ENCODE data around the gene EED.
"Not testable (repeated sequence)": the region's sequence is repeated elsewhere in the genome, so short reads cannot be mapped to it uniquely, and the experiment has no call there.

The EED gene

DNA sequence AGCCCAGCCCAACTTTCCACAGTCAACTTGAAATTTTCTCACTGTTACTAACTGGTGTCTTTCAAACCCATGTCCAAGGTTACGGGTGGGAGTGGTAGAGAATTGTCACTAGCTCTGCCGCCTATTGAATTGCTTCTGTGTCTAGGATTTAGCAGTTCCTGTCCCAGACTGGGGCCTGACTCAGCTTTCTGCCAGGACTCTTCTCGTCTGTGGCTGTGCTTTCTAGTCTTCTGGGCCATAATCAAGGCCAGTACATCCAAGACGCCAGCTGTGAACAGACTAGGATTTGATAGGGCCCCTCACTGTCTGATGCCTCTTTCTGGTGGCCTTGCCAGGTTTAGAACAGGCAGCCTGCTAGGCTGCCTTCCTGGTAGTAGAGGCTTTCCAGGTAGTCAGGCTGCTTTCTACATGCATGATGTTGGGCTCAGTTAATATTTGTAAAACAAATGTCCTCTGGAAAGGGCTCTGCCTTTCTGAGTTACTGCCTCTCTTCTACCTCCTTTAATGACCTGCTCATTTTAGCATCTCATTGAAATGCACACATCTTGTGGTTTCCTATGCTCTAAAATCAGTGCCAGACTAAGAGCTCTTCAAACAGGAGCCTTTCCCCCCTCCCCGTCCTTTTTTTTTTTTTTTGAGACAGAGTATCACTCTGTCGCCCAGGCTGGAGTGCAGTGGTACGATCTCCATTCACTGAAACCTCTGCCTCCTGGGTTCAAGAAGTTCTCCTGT lies 44.4 kb downstream of the EED start:
- TF ChIP-seq, protein P1, sequence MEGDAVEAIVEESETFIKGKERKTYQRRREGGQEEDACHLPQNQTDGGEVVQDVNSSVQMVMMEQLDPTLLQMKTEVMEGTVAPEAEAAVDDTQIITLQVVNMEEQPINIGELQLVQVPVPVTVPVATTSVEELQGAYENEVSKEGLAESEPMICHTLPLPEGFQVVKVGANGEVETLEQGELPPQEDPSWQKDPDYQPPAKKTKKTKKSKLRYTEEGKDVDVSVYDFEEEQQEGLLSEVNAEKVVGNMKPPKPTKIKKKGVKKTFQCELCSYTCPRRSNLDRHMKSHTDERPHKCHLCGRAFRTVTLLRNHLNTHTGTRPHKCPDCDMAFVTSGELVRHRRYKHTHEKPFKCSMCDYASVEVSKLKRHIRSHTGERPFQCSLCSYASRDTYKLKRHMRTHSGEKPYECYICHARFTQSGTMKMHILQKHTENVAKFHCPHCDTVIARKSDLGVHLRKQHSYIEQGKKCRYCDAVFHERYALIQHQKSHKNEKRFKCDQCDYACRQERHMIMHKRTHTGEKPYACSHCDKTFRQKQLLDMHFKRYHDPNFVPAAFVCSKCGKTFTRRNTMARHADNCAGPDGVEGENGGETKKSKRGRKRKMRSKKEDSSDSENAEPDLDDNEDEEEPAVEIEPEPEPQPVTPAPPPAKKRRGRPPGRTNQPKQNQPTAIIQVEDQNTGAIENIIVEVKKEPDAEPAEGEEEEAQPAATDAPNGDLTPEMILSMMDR (IDR thresholded peaks at IDR 0.05), result no peak
- peaks cover 11% of the 10 kb centered on the region for H3K36me3 ChIP-seq
- H3K4me1 ChIP-seq (ENCODE audit: control insufficient read depth in 1 of 2, insufficient read depth in 1 of 2, low read depth in 1 of 2, low read length in 1 of 2), result no peaks in the 10 kb centered on the region
- H3K27ac ChIP-seq, result no peak overlapping the region
- H3K9me3 ChIP-seq, result no peaks in the 10 kb centered on the region
- no peak overlapping the region for H3K4me3 ChIP-seq (ENCODE audit: low read depth in 1 of 2, low read length in 1 of 2)
- no peaks in the 10 kb centered on the region for H3K27me3 ChIP-seq

DNA sequence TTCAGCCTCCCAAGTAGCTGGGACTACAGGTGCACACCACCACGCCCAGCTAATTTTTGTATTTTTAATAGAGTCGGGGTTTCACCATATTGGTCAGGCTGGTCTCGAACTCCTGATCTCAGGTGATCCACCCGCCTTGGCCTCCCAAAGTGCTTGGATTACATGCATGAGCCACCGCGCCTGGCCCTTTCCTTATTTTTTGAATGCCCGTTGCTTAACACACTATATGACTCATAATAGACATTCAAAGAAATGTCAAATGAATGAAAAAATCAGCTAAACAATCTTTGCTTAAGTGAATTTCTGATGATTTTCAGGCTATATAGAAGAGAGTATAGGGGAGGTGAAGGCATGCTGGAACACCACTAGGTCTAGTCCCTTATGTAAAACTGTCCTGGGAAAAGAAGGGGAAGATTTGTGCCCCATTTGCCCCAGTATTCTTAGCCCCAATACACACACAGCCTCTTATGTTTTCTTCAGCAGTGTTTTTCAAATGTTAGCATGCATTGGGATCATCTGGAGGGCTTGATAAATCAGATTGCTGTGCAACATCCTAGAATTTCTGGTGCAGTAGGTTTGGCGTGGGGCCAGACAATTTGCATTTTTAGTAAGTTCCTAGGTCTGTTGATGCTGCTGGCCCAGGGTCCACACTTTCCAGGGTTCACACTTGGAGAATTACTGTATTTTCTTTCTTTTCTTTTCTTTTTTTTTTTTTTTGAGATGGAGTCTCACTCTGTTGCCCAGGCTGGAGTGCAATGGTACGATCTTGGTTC lies 45.1 kb downstream of the EED start:
- H3K36me3 ChIP-seq; H3K4me1 ChIP-seq (ENCODE audit: control insufficient read depth in 1 of 2, insufficient read depth in 1 of 2, low read depth in 1 of 2, low read length in 1 of 2); H3K27me3 ChIP-seq; H3K27ac ChIP-seq; H3K9me3 ChIP-seq; H3K4me3 ChIP-seq (ENCODE audit: low read depth in 1 of 2, low read length in 1 of 2): not testable (repeated sequence)

DNA sequence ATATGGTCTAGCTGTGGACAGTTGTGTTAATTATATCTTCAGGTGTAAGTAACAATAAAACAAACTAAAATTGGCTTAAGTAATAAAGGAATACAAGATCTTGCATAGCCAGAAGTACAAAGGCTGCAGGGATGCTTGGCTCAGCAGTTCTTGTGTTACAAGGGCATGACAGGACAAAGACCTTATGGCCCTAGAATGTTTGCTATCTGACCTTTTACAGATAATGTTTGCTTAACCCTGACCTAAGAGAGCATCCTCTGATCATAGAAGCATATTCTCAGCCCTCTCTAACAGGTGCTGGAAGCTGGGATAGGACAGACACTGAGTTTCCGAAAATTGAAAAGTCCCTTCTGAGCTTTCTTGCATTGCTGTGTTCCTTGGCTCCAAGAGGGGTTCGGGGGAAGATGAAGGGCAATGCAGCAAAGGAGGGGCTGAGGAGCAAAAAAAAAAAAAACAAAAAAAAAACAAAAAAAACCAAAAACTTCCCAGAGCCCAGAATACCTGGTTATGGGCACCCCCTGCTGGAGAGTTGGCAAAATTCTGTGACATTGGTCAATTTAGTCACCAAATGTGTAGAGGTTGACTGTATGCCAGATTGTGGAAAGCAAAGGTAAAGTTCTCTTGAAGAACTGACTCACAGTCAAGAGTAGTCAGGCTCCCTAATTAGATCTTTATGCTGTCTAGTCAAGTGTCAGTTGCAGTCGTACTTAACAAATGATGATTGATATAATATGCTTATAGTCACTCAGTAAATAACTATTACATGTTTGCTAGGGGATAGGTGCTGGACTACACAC lies 47.1 kb downstream of the EED start:
- Histone ChIP-seq H3K4me1 (ENCODE audit: control insufficient read depth in 1 of 2, insufficient read depth in 1 of 2, low read depth in 1 of 2, low read length in 1 of 2) (no peaks in the 10 kb centered on the region), H3K27me3 (no peaks in the 10 kb centered on the region), H3K4me3 (ENCODE audit: low read depth in 1 of 2, low read length in 1 of 2) (no peak overlapping the region), H3K9me3 (no peaks in the 10 kb centered on the region), H3K27ac (no peak overlapping the region), H3K36me3 (no peaks in the 10 kb centered on the region)
- TF ChIP-seq, protein P1 (IDR thresholded peaks at IDR 0.05), result peak; percentile 39

DNA sequence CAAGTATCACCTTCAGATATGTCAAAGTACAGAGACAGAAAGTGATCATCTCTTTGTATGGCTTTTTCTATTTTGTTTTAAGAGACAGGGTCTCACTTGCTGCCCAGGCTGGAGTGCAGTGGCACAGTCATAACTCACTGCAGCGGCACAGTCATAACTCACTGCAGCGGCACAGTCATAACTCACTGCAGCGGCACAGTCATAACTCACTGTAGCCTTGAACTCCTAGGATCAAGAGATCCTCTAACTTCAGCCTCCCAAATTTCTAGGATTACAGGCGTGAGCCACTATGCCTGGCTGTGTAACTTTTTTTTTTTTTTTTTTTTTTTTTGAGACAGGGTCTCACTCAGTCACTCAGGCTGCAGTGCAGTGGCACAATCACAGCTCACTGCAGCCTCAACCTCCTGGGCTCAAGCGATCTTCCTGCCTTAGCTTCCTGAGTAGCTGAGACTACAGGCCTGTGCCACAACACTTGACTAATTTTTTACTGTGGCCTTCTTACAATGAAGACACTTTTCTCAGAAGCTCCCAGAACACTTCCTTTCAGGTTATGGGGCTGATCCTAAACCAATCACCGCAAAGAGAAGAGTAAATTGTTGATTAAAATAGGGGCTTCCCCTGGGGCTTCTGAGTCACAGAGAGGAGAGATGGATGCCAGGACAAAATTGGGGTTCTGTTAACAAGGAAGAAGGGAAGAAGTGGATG lies 48.5 kb downstream of the EED start:
- Histone ChIP-seq H3K27me3 (no peaks in the 10 kb centered on the region), H3K27ac (no peak overlapping the region), H3K4me3 (ENCODE audit: low read depth in 1 of 2, low read length in 1 of 2) (no peak overlapping the region), H3K9me3 (no peaks in the 10 kb centered on the region), H3K4me1 (ENCODE audit: control insufficient read depth in 1 of 2, insufficient read depth in 1 of 2, low read depth in 1 of 2, low read length in 1 of 2) (no peaks in the 10 kb centered on the region), H3K36me3 (no peaks in the 10 kb centered on the region)
- TF ChIP-seq, protein P1 (IDR thresholded peaks at IDR 0.05), result no peak

DNA sequence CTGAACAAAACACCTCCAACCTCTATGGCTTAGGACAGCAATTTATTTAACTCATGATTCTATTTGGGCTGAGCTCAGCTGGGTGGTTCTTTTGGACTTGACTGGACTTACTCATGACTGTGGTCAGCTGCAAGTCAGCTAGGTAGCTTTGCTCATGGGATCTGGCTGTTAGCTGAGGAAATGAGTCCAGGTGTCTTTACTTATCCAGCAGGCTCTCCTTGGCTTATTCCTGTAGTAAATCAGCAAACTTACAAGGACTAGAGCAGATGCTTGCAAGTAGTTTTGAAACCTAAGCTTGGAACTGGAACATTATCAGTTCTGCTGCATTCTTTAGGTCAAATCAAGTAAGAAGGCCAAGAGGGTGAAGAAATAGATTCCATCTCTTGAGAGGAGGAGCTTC lies 49.5 kb downstream of the EED start:
- Histone ChIP-seq H3K9me3 (no peaks in the 10 kb centered on the region), H3K36me3 (no peaks in the 10 kb centered on the region)
- TF ChIP-seq, protein P1 (IDR thresholded peaks at IDR 0.05), result no peak

More for the DNA sequence above, 49.5 kb downstream of the EED start:
- H3K4me3 ChIP-seq (ENCODE audit: low read depth in 1 of 2, low read length in 1 of 2), result no peak overlapping the region
- no peaks in the 10 kb centered on the region for H3K27me3 ChIP-seq
- no peaks in the 10 kb centered on the region for H3K4me1 ChIP-seq (ENCODE audit: control insufficient read depth in 1 of 2, insufficient read depth in 1 of 2, low read depth in 1 of 2, low read length in 1 of 2)
- no peak overlapping the region for H3K27ac ChIP-seq
